SU-DHL-6 (cell line): ENCODE measurements around the gene LRRC37A3.
A peak's percentile ranks its signal among the peaks of the same experiment; 100 is the strongest.
"Not testable (repeated sequence)": the region's sequence is repeated elsewhere in the genome, so short reads cannot be mapped to it uniquely, and the experiment has no call there.

Source experiments
- H2AFZ ChIP-seq: fragments of 200-600 bp; sonication (generic); 2 replicates; pipeline ENCODE4 v1.6.1; 2014; ENCODE audit warnings: low read depth, mild to moderate bottlenecking, moderate library complexity, mixed read lengths, antibody characterized with exemption, low read length; ENCODE audit not compliant: severe bottlenecking
- H3F3A ChIP-seq: fragments of 200-600 bp; shearing (Covaris generic); 2 replicates; pipeline ENCODE4 v1.6.0; 2016; ENCODE audit warnings: antibody characterized with exemption, mild to moderate bottlenecking; ENCODE audit not compliant: insufficient read depth
- H3K27ac ChIP-seq: fragments of 200-600 bp; sonication (generic); 2 replicates; pipeline ENCODE4 v1.5.1; 2016; ENCODE audit warnings: low read depth, mild to moderate bottlenecking, low read length, moderate library complexity, mixed read lengths
- H3K27me3 ChIP-seq: fragments of 200-600 bp; sonication (generic), shearing (Covaris generic); 2 replicates; pipeline ENCODE4 v1.6.0; 2014; ENCODE audit warnings: mild to moderate bottlenecking, low read length
- H3K36me3 ChIP-seq: fragments of 200-600 bp; sonication (generic); 2 replicates; pipeline ENCODE4 v1.6.1; 2014; ENCODE audit warnings: mild to moderate bottlenecking, low read length, mixed read lengths
- H3K4me2 ChIP-seq: fragments of 300-600, 200-600 bp; shearing (Covaris generic), sonication (generic); 2 replicates; pipeline ENCODE4 v1.6.0; 2014; ENCODE audit warnings: low read length, low read depth, mild to moderate bottlenecking; ENCODE audit not compliant: poor library complexity, severe bottlenecking
- H3K4me3 ChIP-seq: fragments of 200-600 bp; sonication (generic); 2 replicates; pipeline ENCODE4 v1.5.1; 2014; ENCODE audit warnings: antibody characterized with exemption, low read length, mild to moderate bottlenecking, mixed read lengths; ENCODE audit not compliant: insufficient read depth, poor library complexity, severe bottlenecking
- H3K79me2 ChIP-seq: fragments of 200-600 bp; sonication (generic); 2 replicates; pipeline ENCODE4 v1.6.1; 2014; ENCODE audit warnings: mild to moderate bottlenecking, low read length, moderate library complexity; ENCODE audit not compliant: insufficient read depth
- H3K9ac ChIP-seq: fragments of 200-600 bp; sonication (generic); 2 replicates; pipeline ENCODE4 v1.7.0; 2014; ENCODE audit warnings: mild to moderate bottlenecking, low read length
- H3K9me2 ChIP-seq: fragments of 200-600 bp; sonication (generic); replicated peaks from 2 replicates; pipeline ENCODE4 v1.6.1; 2014; ENCODE audit warnings: low read length; ENCODE audit not compliant: insufficient read depth
- H3K9me3 ChIP-seq: fragments of 200-600 bp; sonication (generic); 2 replicates; pipeline ENCODE4 v1.6.1; 2014; ENCODE audit warnings: low read length, mixed read lengths; ENCODE audit not compliant: insufficient read depth
- H4K20me1 ChIP-seq: fragments of 200-600 bp; sonication (generic); 2 replicates; pipeline ENCODE4 v1.6.1; 2014; ENCODE audit warnings: low read depth, mild to moderate bottlenecking, antibody characterized with exemption, low read length, moderate library complexity, mixed read lengths
- EZH2phosphoT487 ChIP-seq: fragments of 200-600 bp; sonication (generic), shearing (Covaris generic); conservative IDR thresholded peaks from 2 replicates; pipeline ENCODE4 v1.6.1; 2018; ENCODE audit warnings: mild to moderate bottlenecking, antibody characterized with exemption, low read length, moderate library complexity, mixed read lengths
- TF ChIP-seq, protein P1 (sequence below): fragments of 200-600 bp; sonication (generic); IDR thresholded peaks from one replicate; pipeline ENCODE4 v1.5.1; 2017; ENCODE audit warnings: antibody characterized with exemption, mild to moderate bottlenecking, low read length, moderate library complexity; ENCODE audit not compliant: insufficient read depth, poor library complexity, severe bottlenecking

Gene LRRC37A3

DNA sequence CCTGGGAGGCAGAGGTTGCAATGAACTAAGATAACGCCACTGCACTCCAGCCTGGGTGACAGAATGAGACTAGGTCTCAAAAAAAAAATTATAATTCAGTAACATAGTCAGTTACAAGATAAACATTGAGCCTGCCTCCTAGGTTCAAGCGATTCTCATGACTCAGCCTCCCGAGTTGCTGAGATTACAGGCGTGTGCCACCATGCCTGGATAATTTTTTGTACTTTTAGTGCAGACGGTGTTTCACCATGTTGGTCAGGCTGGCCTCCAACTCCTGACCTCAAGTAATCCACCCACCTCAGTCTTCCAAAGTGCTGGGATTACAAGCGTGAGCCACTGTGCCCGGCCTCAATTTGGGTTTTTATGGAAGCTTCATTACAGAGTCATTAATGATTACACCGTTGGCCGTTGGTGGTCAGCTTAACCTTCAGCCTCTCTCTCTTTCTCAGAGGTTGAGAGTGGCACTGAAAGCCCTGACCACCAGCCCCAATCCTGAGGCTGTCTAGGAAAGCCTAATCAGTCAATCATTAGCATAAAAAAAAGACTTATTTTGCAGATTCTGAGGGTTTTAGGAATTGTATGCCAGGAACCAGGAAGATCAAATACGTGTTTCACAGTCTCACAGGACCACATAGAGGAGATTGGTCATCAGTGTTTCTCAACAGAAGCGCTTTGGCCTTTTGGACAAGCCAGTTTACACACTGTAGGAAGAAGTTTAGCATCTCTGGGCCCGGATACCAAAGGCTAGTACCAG is 1.3 kb upstream of the LRRC37A3 start:
- no peak overlapping the region for H2AFZ ChIP-seq
- H3K79me2 ChIP-seq = no peaks in the 10 kb centered on the region
- no peaks in the 10 kb centered on the region for H3K27me3 ChIP-seq
- no peak for TF ChIP-seq EZH2phosphoT487
- TF ChIP-seq, protein P1, sequence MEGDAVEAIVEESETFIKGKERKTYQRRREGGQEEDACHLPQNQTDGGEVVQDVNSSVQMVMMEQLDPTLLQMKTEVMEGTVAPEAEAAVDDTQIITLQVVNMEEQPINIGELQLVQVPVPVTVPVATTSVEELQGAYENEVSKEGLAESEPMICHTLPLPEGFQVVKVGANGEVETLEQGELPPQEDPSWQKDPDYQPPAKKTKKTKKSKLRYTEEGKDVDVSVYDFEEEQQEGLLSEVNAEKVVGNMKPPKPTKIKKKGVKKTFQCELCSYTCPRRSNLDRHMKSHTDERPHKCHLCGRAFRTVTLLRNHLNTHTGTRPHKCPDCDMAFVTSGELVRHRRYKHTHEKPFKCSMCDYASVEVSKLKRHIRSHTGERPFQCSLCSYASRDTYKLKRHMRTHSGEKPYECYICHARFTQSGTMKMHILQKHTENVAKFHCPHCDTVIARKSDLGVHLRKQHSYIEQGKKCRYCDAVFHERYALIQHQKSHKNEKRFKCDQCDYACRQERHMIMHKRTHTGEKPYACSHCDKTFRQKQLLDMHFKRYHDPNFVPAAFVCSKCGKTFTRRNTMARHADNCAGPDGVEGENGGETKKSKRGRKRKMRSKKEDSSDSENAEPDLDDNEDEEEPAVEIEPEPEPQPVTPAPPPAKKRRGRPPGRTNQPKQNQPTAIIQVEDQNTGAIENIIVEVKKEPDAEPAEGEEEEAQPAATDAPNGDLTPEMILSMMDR = no peak
- no peaks in the 10 kb centered on the region for H3K36me3 ChIP-seq
- no peak overlapping the region for H3K4me3 ChIP-seq
- no peak overlapping the region for H3K27ac ChIP-seq
- no peaks in the 10 kb centered on the region for H3K9me3 ChIP-seq
- H3K4me2 ChIP-seq = peak overlapping the region; percentile 53
- peaks cover 18% of the 10 kb centered on the region for H3F3A ChIP-seq
- H4K20me1 ChIP-seq = no peaks in the 10 kb centered on the region
- peak overlapping the region; percentile 70 for H3K9ac ChIP-seq
- H3K9me2 ChIP-seq = no peaks in the 10 kb centered on the region

DNA sequence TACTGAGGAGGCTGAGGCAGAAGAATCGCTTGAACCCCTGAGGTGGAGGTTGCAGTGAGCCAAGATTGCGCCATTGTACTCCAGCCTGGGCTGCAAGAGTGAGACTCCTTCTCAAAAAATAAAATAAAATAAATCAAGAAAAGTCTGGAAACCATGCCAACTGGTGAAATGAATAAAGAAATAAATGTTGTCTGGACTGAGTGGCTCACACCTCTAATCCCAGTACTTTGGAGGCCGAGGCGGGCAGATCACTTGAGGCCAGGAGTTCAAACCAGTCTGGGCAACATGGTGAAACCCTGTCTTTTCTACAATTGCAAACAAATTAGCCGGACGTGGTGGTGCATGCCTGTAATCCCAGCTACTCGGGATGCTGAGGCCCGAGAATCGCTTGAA is 744 bp upstream of the LRRC37A3 start:
- Histone ChIP-seq H2AFZ (peak overlapping the region; percentile 75), H3K4me2 (peak overlapping the region; percentile 53), H3K27me3 (no peaks in the 10 kb centered on the region), H3K9me3 (no peaks in the 10 kb centered on the region), H3K4me3 (peak overlapping the region; percentile 68), H3K79me2 (no peaks in the 10 kb centered on the region), H3K9ac (peak overlapping the region; percentile 70), H3F3A (peaks cover 18% of the 10 kb centered on the region), H3K9me2 (no peaks in the 10 kb centered on the region), H4K20me1 (no peaks in the 10 kb centered on the region), H3K27ac (peak overlapping the region; percentile 87; the same call in 1 of the 2 replicates), H3K36me3 (no peaks in the 10 kb centered on the region)
- TF ChIP-seq EZH2phosphoT487 = no peak
- TF ChIP-seq, protein P1 = no peak

DNA sequence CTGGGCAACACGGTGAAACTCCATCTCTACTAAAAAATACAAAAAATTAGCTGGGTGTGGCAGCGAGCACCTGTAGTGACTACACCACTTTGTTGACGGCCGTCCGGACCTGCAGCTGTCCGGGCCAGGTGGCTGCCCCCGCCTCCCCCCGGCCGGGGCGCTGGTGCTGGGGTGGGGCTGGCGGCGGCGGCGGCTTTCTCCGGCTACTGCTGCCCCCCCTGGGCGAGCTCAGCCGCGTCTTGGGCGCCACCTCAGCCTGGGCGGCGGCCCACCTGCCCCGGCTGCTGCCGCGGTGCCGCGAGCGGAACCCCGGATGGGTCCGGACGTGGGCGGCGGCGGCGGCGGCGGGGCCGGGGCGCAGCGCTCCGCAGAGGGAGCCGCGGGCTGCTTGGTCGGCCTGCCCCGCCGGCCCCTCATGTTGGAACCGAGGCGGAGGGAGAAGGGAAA is 413 bp downstream of the LRRC37A3 start:
- not testable (repeated sequence) for H4K20me1 ChIP-seq, H2AFZ ChIP-seq, H3K27me3 ChIP-seq, H3K9me2 ChIP-seq, H3K9me3 ChIP-seq, H3K36me3 ChIP-seq, H3K79me2 ChIP-seq
- peak overlapping the region; percentile 70 for H3K9ac ChIP-seq
- peak overlapping the region; percentile 64 for H3K4me2 ChIP-seq
- peak overlapping the region; percentile 87 for H3K27ac ChIP-seq
- peaks cover 18% of the 10 kb centered on the region for H3F3A ChIP-seq
- peak overlapping the region; percentile 68 for H3K4me3 ChIP-seq

- H3K9ac ChIP-seq, H3K9me2 ChIP-seq, H3K27ac ChIP-seq, H3K27me3 ChIP-seq, H3K9me3 ChIP-seq, H4K20me1 ChIP-seq, H3K4me3 ChIP-seq, H3K36me3 ChIP-seq, H2AFZ ChIP-seq, H3K79me2 ChIP-seq, H3K4me2 ChIP-seq: not testable (repeated sequence)
- H3F3A ChIP-seq = peaks cover 12% of the 10 kb centered on the region
Measured at GRCh38 chr17:64917540-64917939, 1.7 kb downstream of the LRRC37A3 start.

- H3F3A ChIP-seq, H4K20me1 ChIP-seq, H3K4me3 ChIP-seq, H3K9ac ChIP-seq, H3K4me2 ChIP-seq, H3K36me3 ChIP-seq, H3K79me2 ChIP-seq, H3K9me2 ChIP-seq, H2AFZ ChIP-seq, H3K27ac ChIP-seq, H3K9me3 ChIP-seq, H3K27me3 ChIP-seq: not testable (repeated sequence)
Measured at GRCh38 chr17:64915244-64915643, 4.0 kb downstream of the LRRC37A3 start.

DNA sequence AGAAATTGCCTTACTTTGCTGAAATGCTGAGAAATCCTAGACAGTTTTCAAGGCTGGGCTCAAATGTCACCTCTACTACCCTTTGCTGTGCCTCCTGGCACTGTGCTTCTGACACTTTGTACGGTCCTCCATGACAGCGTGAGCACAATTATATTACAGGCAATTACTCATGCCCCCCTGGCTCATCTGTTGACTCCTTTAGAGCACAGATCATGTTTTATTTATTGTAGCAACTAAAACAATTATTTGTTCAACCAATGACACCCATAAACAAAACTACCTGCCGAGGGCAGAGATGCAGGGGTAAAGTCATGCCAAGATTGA is 9.1 kb downstream of the LRRC37A3 start:
- H4K20me1 ChIP-seq, H3K79me2 ChIP-seq, H3K27ac ChIP-seq, H3K4me2 ChIP-seq, H3K9me3 ChIP-seq, H3K27me3 ChIP-seq, H3K36me3 ChIP-seq, H2AFZ ChIP-seq, H3K9ac ChIP-seq, H3K9me2 ChIP-seq, H3F3A ChIP-seq, H3K4me3 ChIP-seq: not testable (repeated sequence)
